GM23338 (cell line): ENCODE data around the gene NDNF. TPM values are rescaled to one million over a fixed set of nuclear protein-coding genes. Genes with fewer than 3 reads are reported as not detected.

ENCODE experiments used
- ATAC-seq: fragments of 200-7000 bp; cut with Tn5 transposase; 3 replicates; pipeline ENCODE4 v1.9.1; 2020
- DNase-seq: peaks from one replicate; pipeline ENCODE4 v3.0.0-alpha.2; 2015; ENCODE audit warnings: low spot score
- H2AFZ ChIP-seq: fragments of 200-600 bp; sonication (generic); 2 replicates; pipeline ENCODE4 v1.8.0; 2016; ENCODE audit warnings: antibody characterized with exemption, mild to moderate bottlenecking, moderate library complexity
- H3F3A ChIP-seq: fragments of 200-600 bp; sonication (generic); replicated peaks from 2 replicates; pipeline ENCODE4 v1.8.0; 2017; ENCODE audit warnings: antibody characterized with exemption, mixed run types, low read depth
- H3K27ac ChIP-seq: fragments of 200-600 bp; sonication (generic); 2 replicates; pipeline ENCODE4 v1.6.1; 2016; ENCODE audit warnings: low read depth
- H3K27me3 ChIP-seq: fragments of 200-600 bp; sonication (generic); 2 replicates; pipeline ENCODE4 v1.8.0; 2016; ENCODE audit warnings: mild to moderate bottlenecking, mixed run types, moderate library complexity; ENCODE audit not compliant: insufficient read depth
- H3K36me3 ChIP-seq: fragments of 200-600 bp; sonication (generic); 2 replicates; pipeline ENCODE4 v1.8.0; 2016; ENCODE audit warnings: mild to moderate bottlenecking; ENCODE audit not compliant: insufficient read depth
- H3K4me1 ChIP-seq: fragments of 200-600 bp; sonication (generic); 2 replicates; pipeline ENCODE4 v1.8.0; 2016; ENCODE audit warnings: mild to moderate bottlenecking, moderate library complexity; ENCODE audit not compliant: insufficient read depth
- H3K4me2 ChIP-seq: fragments of 200-600 bp; sonication (generic); 2 replicates; pipeline ENCODE4 v1.7.1; 2017; ENCODE audit warnings: mixed run types
- H3K4me3 ChIP-seq: fragments of 200-600 bp; sonication (generic); 2 replicates; pipeline ENCODE4 v1.6.1; 2016; ENCODE audit warnings: mixed run types
- H3K79me2 ChIP-seq: fragments of 200-600 bp; sonication (generic); replicated peaks from 2 replicates; pipeline ENCODE4 v1.8.0; 2017; ENCODE audit warnings: mild to moderate bottlenecking; ENCODE audit not compliant: insufficient read depth
- H3K9me2 ChIP-seq: fragments of 200-600 bp; sonication (generic); 2 replicates; pipeline ENCODE4 v1.8.0; 2017; ENCODE audit not compliant: insufficient read depth
- H4K20me1 ChIP-seq: fragments of 200-600 bp; sonication (generic); replicated peaks from 2 replicates; pipeline ENCODE4 v1.8.0; 2017; ENCODE audit warnings: mild to moderate bottlenecking; ENCODE audit not compliant: insufficient read depth
- H3K27ac Mint-ChIP-seq: 2 replicates; pipeline ENCODE4 v1.8.0; 2020; ENCODE audit warnings: inconsistent platforms, mild to moderate bottlenecking, moderate library complexity, mixed read lengths
- H3K27me3 Mint-ChIP-seq: 3 replicates; pipeline ENCODE4 v1.8.0; 2022; ENCODE audit warnings: low read depth, mild to moderate bottlenecking, moderate library complexity, mixed read lengths, inconsistent platforms; ENCODE audit not compliant: insufficient read depth, poor library complexity
- H3K36me3 Mint-ChIP-seq: 3 replicates; pipeline ENCODE4 v1.8.0; 2021; ENCODE audit warnings: low read depth, mild to moderate bottlenecking, inconsistent platforms, moderate library complexity, mixed read lengths
- H3K4me1 Mint-ChIP-seq: 3 replicates; pipeline ENCODE4 v1.8.0; 2020; ENCODE audit warnings: mild to moderate bottlenecking, inconsistent platforms, mixed read lengths
- H3K4me3 Mint-ChIP-seq: 3 replicates; pipeline ENCODE4 v1.8.0; 2021; ENCODE audit warnings: moderate library complexity, mild to moderate bottlenecking, inconsistent platforms, mixed read lengths
- H3K9me3 Mint-ChIP-seq: 3 replicates; pipeline ENCODE4 v1.8.0; 2020; ENCODE audit warnings: moderate library complexity, mild to moderate bottlenecking, inconsistent platforms, mixed read lengths
- EZH2 ChIP-seq: fragments of 200-600 bp; sonication (generic); IDR thresholded peaks from one replicate; pipeline ENCODE4 v1.8.0; 2017; ENCODE audit warnings: antibody characterized with exemption, mild to moderate bottlenecking, low read depth; ENCODE audit not compliant: unreplicated experiment
- EZH2phosphoT487 ChIP-seq: fragments of 200-600 bp; sonication (generic); IDR thresholded peaks from one replicate; pipeline ENCODE4 v1.8.1; 2018; ENCODE audit warnings: antibody characterized with exemption; ENCODE audit not compliant: unreplicated experiment
- NANOG ChIP-seq: IDR thresholded peaks from 2 replicates; pipeline ENCODE4 v1.6.1; 2016; ENCODE audit warnings: antibody characterized with exemption, borderline replicate concordance
- POLR2AphosphoS5 ChIP-seq: IDR thresholded peaks from 2 replicates; pipeline ENCODE4 v1.6.1; 2016; ENCODE audit warnings: antibody characterized with exemption, low read depth
- REST ChIP-seq: IDR thresholded peaks from one replicate; pipeline ENCODE4 v1.6.1; 2018; ENCODE audit warnings: antibody characterized with exemption; ENCODE audit not compliant: unreplicated experiment
- STAT1 ChIP-seq: IDR thresholded peaks from one replicate; pipeline ENCODE4 v1.6.1; 2016; ENCODE audit warnings: antibody characterized with exemption; ENCODE audit not compliant: unreplicated experiment
- ZNF114 ChIP-seq: fragments of 250-450 bp; sonication (Bioruptor Pico); IDR thresholded peaks from 2 replicates; pipeline ENCODE4 v1.5.0; 2020; ENCODE audit warnings: mild to moderate bottlenecking, moderate library complexity
- ZNF331 ChIP-seq: fragments of 250-450 bp; sonication (Bioruptor Pico); IDR thresholded peaks from 2 replicates; pipeline ENCODE4 v1.5.0; 2020; ENCODE audit warnings: low read depth, mild to moderate bottlenecking, moderate library complexity
- polyA plus RNA-seq: library from polyadenylated mRNA; unstranded; fragments of >200 nt; fragmentation: Nextera tagmentation; extraction: Ambion mirVana; gene quantifications from 2 replicates; pipeline ENCODE4 v1.2.1, GENCODE V29; 2016
- total RNA-seq: library from RNA; depleted of rRNA; stranded (reverse); fragments of >200 nt; shearing (Covaris generic); gene quantifications from 2 replicates; pipeline ENCODE4 v1.2.3, GENCODE V29; 2014

NDNF gene
- total and polyA plus RNA-seq, 2 experiments from 2014 or later: 0.31 to 0.73 TPM

DNA sequence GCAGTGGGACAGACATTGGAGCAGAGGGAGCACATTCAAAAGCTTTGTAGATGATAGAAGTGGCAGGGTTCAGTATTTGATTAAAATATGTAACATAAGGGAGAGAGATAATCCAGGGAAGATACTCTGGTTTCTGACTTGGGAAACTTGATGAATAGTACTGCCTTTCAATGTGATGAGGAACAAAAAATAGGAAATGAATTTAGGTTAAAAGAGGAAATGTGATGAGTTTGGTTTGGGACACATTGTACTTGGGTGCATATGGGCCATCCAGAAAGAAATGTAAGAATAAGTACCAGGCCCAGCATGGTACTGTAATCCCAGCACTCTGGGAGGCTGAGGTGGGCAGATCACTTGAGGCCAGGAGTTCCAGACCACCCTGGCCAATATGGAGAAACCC is 20.9 kb upstream of the NDNF start:
- no peaks in the 10 kb centered on the region for H3K9me2 ChIP-seq
- H3F3A ChIP-seq: no peaks in the 10 kb centered on the region
- Mint-ChIP-seq H3K9me3 (no peaks in the 10 kb centered on the region), H3K27me3 (no peaks in the 10 kb centered on the region), H3K4me1 (no peaks in the 10 kb centered on the region), H3K36me3 (no peaks in the 10 kb centered on the region), H3K4me3 (no peak overlapping the region), H3K27ac (no peak overlapping the region)
- TF ChIP-seq POLR2AphosphoS5 (no peak), ZNF331 (CRISPR knock-in tag) (no peak), ZNF114 (no peak), EZH2 (no peak), REST (no peak), NANOG (no peak)
- no peak overlapping the region for H2AFZ ChIP-seq
- no peaks in the 10 kb centered on the region for H3K4me1 ChIP-seq
- no peak overlapping the region for H3K27ac ChIP-seq
- no peaks in the 10 kb centered on the region for H3K36me3 ChIP-seq
- H3K4me3 ChIP-seq: no peak overlapping the region
- H3K79me2 ChIP-seq: no peaks in the 10 kb centered on the region
- no peaks in the 10 kb centered on the region for H3K27me3 ChIP-seq
- no peak for DNase-seq
- ATAC-seq: no peak
- no peaks in the 10 kb centered on the region for H4K20me1 ChIP-seq
- no peak overlapping the region for H3K4me2 ChIP-seq

GRCh38 chr4:121091941-121092340 is 19.6 kb upstream of the NDNF start:
- H3K9me3 Mint-ChIP-seq: no peaks in the 10 kb centered on the region
- H3K9me2 ChIP-seq: no peaks in the 10 kb centered on the region
- no peak overlapping the region for H3K4me3 Mint-ChIP-seq
- H3K36me3 ChIP-seq: no peaks in the 10 kb centered on the region
- no peak overlapping the region for H3K27ac Mint-ChIP-seq
- no peak overlapping the region for H3K4me2 ChIP-seq
- no peaks in the 10 kb centered on the region for H3K27me3 ChIP-seq
- DNase-seq: no peak
- no peaks in the 10 kb centered on the region for H4K20me1 ChIP-seq
- no peaks in the 10 kb centered on the region for H3K79me2 ChIP-seq
- no peak overlapping the region for H3K4me3 ChIP-seq
- H3K4me1 ChIP-seq: no peaks in the 10 kb centered on the region
- H3K4me1 Mint-ChIP-seq: no peaks in the 10 kb centered on the region
- H3K27ac ChIP-seq: no peak overlapping the region
- H3F3A ChIP-seq: no peaks in the 10 kb centered on the region
- no peak overlapping the region for H2AFZ ChIP-seq
- no peaks in the 10 kb centered on the region for H3K36me3 Mint-ChIP-seq
- no peaks in the 10 kb centered on the region for H3K27me3 Mint-ChIP-seq
- TF ChIP-seq STAT1 (no peak), NANOG (no peak), ZNF331 (CRISPR knock-in tag) (no peak), EZH2phosphoT487 (no peak), REST (no peak)
- no peak for ATAC-seq
